RWPE2 (cell line): ENCODE data around the gene ANKS1B.
A peak's percentile ranks its signal among the peaks of the same experiment; 100 is the strongest.

Experiments
- ATAC-seq: fragments of 200-7000 bp; cut with Tn5 transposase; 3 replicates; pipeline ENCODE4 v1.9.1; 2021; ENCODE audit warnings: low read depth
- DNase-seq: peaks from one replicate; pipeline ENCODE4 v3.0.0-alpha.2; 2020; ENCODE audit warnings: low spot score
- H3K27ac ChIP-seq: fragments of 450-650 bp; 2 replicates; pipeline ENCODE4 v1.5.1; 2017; ENCODE audit warnings: mild to moderate bottlenecking; ENCODE audit not compliant: poor library complexity, severe bottlenecking
- H3K27me3 ChIP-seq: fragments of 250-450 bp; sonication (Bioruptor Pico); 2 replicates; pipeline ENCODE4 v1.5.1; 2021; ENCODE audit warnings: mild to moderate bottlenecking, moderate library complexity; ENCODE audit not compliant: insufficient read depth, poor library complexity, severe bottlenecking
- H3K36me3 ChIP-seq: fragments of 250-450 bp; sonication (Bioruptor Pico); 2 replicates; pipeline ENCODE4 v1.5.1; 2020; ENCODE audit warnings: low read depth, mild to moderate bottlenecking, moderate library complexity
- H3K4me1 ChIP-seq: fragments of 250-450 bp; sonication (Bioruptor Pico); 2 replicates; pipeline ENCODE4 v1.5.1; 2021; ENCODE audit warnings: mild to moderate bottlenecking, moderate library complexity; ENCODE audit not compliant: insufficient read depth, poor library complexity, severe bottlenecking
- H3K4me3 ChIP-seq: fragments of 250-450 bp; sonication (Bioruptor Pico); 2 replicates; pipeline ENCODE4 v1.5.1; 2021; ENCODE audit warnings: mild to moderate bottlenecking, moderate library complexity; ENCODE audit not compliant: severe bottlenecking
- H3K9me3 ChIP-seq: fragments of 250-450 bp; sonication (Bioruptor Pico); 2 replicates; pipeline ENCODE4 v1.5.1; 2021; ENCODE audit warnings: mild to moderate bottlenecking, moderate library complexity; ENCODE audit not compliant: severe bottlenecking
- TF ChIP-seq, protein P1 (sequence below): fragments of 450-650 bp; IDR thresholded peaks from one replicate; pipeline ENCODE4 v1.5.1; 2017; ENCODE audit warnings: mild to moderate bottlenecking, moderate library complexity; ENCODE audit not compliant: poor library complexity, severe bottlenecking

Gene ANKS1B

DNA sequence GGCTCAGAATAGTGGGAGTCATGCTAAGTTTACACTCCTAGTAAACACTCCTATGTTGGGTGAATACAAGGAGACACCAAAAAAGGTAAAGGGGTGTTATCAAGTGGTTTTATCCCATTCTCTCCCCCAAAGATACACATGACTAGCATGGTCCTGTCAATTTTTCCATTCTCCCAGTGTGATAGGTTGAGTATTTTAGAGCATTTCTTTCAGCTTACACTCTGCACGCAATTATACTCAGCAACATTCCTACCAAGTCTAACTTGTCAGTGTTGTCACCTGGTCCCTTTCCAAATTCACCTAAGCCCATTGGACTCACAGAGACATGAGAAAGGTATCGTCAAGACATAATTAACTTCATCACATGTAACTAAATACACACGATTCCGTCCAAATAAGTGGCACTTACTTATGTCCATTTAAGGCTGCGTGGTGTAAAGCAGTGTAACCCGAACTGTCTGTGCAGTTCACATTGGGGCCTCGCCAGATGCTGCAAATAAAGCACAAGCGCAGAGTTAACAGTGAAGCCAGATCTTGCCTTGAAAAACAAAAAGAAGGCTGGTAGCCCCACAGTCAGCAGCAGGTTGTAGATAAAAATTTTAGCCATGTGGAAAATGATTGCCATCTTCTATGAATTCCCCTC lies 159.7 kb downstream of the ANKS1B start:
- no peaks in the 10 kb centered on the region for H3K9me3 ChIP-seq
- H3K36me3 ChIP-seq, result no peaks in the 10 kb centered on the region
- H3K4me1 ChIP-seq, result no peaks in the 10 kb centered on the region
- H3K27me3 ChIP-seq, result no peaks in the 10 kb centered on the region
- TF ChIP-seq, protein P1, sequence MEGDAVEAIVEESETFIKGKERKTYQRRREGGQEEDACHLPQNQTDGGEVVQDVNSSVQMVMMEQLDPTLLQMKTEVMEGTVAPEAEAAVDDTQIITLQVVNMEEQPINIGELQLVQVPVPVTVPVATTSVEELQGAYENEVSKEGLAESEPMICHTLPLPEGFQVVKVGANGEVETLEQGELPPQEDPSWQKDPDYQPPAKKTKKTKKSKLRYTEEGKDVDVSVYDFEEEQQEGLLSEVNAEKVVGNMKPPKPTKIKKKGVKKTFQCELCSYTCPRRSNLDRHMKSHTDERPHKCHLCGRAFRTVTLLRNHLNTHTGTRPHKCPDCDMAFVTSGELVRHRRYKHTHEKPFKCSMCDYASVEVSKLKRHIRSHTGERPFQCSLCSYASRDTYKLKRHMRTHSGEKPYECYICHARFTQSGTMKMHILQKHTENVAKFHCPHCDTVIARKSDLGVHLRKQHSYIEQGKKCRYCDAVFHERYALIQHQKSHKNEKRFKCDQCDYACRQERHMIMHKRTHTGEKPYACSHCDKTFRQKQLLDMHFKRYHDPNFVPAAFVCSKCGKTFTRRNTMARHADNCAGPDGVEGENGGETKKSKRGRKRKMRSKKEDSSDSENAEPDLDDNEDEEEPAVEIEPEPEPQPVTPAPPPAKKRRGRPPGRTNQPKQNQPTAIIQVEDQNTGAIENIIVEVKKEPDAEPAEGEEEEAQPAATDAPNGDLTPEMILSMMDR, result no peak
- no peak overlapping the region for H3K4me3 ChIP-seq
- no peak overlapping the region for H3K27ac ChIP-seq
- no peak for ATAC-seq
- no peak for DNase-seq

DNA sequence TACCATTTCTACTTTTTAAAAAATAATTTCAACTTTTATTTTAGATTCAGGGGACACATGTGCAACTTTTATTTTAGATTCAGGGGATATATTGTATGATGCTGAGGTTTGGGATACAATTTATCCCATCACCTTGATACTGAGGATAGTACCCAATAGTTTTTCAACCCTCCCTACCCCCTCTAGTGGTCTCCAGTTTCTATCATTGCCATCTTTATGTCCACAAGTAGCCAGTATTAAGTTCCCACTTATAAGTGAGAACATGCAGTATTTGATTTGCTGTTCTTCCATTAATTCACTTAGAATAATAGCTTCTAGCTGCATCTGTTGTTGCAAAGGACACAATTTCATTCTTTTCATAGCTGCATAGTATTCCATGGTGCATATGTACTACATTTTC lies 162.5 kb downstream of the ANKS1B start:
- no peak for ATAC-seq
- Histone ChIP-seq H3K4me1 (no peaks in the 10 kb centered on the region), H3K27ac (no peak overlapping the region), H3K27me3 (peaks cover 6% of the 10 kb centered on the region), H3K9me3 (no peaks in the 10 kb centered on the region), H3K36me3 (no peaks in the 10 kb centered on the region), H3K4me3 (no peak overlapping the region)
- DNase-seq, result no peak
- TF ChIP-seq, protein P1, result no peak

DNA sequence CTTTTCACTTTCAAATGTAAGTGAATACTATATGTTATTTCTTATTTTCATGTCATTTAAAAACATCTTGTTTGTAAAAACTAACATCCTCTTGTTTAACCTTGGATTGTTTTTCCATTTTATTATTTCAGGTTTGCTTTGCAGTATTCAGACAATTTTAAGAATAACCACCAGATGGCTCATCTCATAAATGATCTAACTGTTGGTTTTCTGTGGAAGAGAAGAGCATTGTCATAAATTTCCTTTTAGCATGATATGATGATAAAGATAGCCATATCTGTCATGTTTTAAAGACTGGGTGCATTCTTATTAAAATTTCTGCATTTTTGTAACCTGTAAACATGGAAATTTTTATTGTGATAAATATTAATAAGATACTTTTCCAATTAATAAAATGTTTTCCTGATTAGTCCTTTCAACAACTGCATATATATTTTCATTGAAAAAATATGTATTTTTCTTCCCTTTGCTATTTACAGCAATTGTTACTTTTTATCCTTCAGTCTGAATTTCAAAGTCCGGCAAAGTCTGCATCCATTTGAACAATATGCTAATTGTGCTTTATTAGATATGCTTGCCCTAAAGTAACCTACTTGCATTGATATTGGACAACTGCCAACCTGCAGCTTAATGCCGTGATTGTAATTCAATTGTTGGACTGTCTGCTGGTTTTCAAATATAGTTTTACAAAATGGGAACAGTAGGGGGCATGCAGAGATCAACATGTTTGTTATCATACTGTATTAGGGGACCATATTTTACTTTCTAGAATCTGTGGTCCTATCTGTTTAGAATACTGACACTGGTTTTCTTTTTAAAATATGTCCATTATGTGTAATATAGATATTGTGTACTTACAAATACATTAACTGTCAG lies 173.8 kb downstream of the ANKS1B start:
- ATAC-seq (0 out of 3 replicates have a peak, but pooled peaks have one; percentile 23), DNase-seq (no peak)
- Histone ChIP-seq H3K27ac (no peak overlapping the region), H3K36me3 (no peaks in the 10 kb centered on the region), H3K27me3 (no peaks in the 10 kb centered on the region), H3K9me3 (no peaks in the 10 kb centered on the region), H3K4me3 (no peak overlapping the region), H3K4me1 (no peaks in the 10 kb centered on the region)
- TF ChIP-seq, protein P1, result peak; percentile 53

DNA sequence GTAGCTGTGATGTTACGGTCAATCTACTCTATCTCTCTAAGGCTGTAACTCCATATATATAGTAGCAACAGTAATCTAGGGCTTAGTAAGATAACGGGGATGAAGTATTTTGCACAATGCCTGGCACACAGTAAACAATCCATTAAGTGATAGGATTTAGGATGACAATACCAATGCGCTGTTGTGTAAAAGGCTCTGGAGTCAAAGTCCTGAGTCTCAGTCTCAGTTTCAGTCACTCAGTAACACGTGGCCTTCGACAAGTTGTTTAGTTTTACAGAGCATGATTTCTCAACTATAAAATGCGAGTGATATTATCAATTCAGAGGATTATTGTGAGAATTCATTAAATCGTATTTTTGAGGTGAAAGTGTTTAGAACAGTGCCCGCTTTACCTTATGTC lies 174.8 kb downstream of the ANKS1B start:
- TF ChIP-seq, protein P1, result no peak
- ATAC-seq, result no peak
- DNase-seq, result no peak
- no peak overlapping the region for H3K4me3 ChIP-seq
- no peaks in the 10 kb centered on the region for H3K9me3 ChIP-seq
- no peaks in the 10 kb centered on the region for H3K4me1 ChIP-seq
- H3K27me3 ChIP-seq, result no peaks in the 10 kb centered on the region
- no peaks in the 10 kb centered on the region for H3K36me3 ChIP-seq
- H3K27ac ChIP-seq, result no peak overlapping the region

DNA sequence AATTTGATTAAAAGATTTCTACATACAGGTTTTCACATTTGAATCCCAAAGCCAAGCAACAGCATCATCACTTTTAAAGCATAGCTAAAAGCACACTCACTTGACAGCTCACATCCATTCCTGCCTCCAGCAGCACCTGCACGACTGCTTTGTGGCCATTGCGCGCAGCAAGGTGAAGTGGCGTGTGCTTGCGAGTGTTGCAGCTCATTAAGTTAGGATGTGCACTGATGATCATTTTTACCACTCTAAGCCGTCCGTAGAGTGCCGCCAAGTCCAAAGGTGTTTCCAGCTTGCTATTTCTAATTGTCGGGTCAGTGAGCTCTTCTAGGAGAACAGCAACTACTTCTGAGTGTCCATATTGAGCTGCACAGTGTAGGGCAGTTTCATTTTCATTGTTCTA lies 178.4 kb downstream of the ANKS1B start:
- DNase-seq (no peak), ATAC-seq (no peak)
- TF ChIP-seq, protein P1, result no peak
- Histone ChIP-seq H3K27ac (no peak overlapping the region), H3K4me1 (no peaks in the 10 kb centered on the region), H3K36me3 (no peaks in the 10 kb centered on the region), H3K27me3 (no peaks in the 10 kb centered on the region), H3K4me3 (no peak overlapping the region), H3K9me3 (no peaks in the 10 kb centered on the region)
